Measurements from ENCODE around the gene BZW2. TPM values are rescaled to one million over a fixed set of nuclear protein-coding genes. Genes with fewer than 3 reads are reported as not detected.
"Not testable (repeated sequence)": the region's sequence is repeated elsewhere in the genome, so short reads cannot be mapped to it uniquely, and the experiment has no call there.

The BZW2 gene
- total RNA-seq, 1 donor = 61.8 TPM

DNA sequence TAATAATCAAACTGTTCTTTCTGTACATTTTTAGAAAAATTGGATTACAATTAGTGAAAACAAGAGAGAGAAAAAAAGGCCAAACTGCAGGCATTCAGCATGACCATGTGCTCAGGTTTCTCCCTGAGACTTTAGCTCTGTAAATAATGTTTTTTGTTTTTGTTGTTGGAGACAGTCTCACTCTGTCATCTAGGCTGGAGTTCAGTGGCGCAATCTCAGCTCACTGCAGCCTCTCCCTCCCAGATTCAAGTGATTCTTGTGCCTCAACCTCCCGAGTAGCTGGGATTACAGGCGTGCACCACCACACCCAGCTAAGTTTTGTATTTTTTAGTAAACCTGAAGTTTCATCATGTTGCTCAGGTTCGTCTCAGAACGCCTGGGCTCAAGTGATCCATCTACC is 23.0 kb downstream of the BZW2 start:
- TF ChIP-seq, protein P1, sequence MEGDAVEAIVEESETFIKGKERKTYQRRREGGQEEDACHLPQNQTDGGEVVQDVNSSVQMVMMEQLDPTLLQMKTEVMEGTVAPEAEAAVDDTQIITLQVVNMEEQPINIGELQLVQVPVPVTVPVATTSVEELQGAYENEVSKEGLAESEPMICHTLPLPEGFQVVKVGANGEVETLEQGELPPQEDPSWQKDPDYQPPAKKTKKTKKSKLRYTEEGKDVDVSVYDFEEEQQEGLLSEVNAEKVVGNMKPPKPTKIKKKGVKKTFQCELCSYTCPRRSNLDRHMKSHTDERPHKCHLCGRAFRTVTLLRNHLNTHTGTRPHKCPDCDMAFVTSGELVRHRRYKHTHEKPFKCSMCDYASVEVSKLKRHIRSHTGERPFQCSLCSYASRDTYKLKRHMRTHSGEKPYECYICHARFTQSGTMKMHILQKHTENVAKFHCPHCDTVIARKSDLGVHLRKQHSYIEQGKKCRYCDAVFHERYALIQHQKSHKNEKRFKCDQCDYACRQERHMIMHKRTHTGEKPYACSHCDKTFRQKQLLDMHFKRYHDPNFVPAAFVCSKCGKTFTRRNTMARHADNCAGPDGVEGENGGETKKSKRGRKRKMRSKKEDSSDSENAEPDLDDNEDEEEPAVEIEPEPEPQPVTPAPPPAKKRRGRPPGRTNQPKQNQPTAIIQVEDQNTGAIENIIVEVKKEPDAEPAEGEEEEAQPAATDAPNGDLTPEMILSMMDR (IDR thresholded peaks at IDR 0.05; ENCODE audit: insufficient read depth, low read length) = no peak
- DNase-seq (ENCODE audit: low read depth) = no peak
- no peak overlapping the region for H3K4me3 ChIP-seq (ENCODE audit: low read depth, low read length)

DNA sequence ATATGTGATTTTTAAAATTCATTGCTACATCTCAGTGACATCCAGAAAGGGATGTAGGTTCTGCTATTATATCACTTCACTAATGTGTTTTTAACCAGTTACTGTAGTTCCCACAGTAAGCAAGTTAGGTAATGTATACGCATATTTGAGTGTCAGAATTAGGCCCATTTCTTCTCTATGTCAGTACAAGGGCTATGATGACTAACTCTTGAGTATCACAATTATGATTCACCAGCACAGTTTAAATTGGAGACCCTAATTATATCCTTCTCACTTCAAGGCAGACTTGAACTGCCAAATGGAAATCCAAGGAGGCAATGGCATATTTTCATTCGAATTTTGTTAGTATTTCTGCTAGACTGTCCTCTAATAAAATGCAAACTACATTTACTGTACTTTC is 23.6 kb downstream of the BZW2 start:
- DNase-seq (ENCODE audit: low read depth) = no peak
- TF ChIP-seq, protein P1 (IDR thresholded peaks at IDR 0.05; ENCODE audit: insufficient read depth, low read length) = no peak
- H3K4me3 ChIP-seq (ENCODE audit: low read depth, low read length) = no peak overlapping the region

DNA sequence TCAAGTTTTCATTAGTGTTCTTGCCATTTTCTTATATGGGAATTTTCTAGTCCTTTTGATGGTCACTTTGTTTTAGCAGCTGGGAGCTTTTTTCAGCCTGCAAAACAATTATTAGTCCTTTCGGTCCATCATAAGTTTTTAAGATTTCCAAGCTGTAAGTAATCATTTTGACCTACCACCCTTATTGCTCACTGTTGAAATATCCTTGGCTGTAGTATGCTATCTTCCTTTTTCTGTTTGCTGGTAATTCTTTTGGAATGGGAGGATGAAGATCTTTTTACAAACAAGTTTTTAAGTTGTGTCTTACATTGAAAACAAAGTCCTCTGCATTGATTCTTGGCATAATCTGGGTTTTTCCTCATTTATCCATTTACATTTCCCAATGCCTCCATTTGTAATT is 24.0 kb downstream of the BZW2 start:
- TF ChIP-seq, protein P1 (IDR thresholded peaks at IDR 0.05; ENCODE audit: insufficient read depth, low read length) = no peak
- H3K4me3 ChIP-seq (ENCODE audit: low read depth, low read length) = no peak overlapping the region
- peak; percentile 75 for DNase-seq (ENCODE audit: low read depth)

DNA sequence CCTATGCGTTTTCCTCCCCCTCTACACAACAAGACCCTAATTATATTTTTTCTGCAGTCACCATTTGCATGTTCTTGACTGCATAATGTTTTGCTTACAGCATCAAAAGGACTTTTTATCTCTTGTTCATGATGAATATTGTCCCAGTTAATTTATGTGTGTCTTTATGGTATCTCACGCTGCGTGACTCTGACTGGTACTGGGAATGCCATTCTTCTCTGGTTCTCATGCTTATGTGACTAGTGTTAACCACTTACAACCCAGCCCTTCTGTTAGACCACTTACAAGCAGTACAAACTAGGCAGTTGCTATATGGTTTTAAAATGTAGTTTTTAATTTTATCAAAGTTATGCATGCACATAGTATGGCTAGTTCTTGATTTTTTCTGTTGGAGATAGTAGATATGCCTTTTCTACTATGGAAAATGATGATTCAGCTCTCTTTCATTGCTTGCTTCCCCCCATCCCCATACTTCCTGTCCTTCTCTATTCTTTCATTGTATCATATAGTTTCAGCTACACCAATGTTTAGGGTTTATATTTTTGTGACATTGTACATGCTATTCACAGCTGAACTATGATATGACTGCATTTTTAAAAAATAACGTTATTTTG is 24.9 kb downstream of the BZW2 start:
- no peak for DNase-seq (ENCODE audit: low read depth)
- no peak overlapping the region for H3K4me3 ChIP-seq (ENCODE audit: low read depth, low read length)
- TF ChIP-seq, protein P1 (IDR thresholded peaks at IDR 0.05; ENCODE audit: insufficient read depth, low read length) = no peak

DNA sequence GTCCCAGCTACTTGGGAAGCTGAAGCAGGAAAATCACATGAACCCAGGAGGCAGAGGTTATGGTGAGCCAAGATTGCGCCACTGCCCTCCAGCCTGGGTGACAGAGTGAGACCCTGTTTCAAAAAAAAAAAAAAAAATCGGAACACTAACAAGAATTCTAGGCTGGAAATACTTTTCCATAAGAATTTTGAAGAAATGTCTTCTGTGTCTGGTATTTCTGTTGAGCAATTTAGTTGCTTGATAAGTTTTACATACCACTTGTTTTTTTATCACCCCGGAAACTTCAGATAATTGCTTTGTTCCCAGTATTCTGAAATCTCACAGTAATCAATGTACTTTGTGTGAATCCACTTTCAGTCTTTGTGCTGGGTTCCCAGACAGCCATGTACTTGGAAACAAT is 25.8 kb downstream of the BZW2 start:
- DNase-seq (ENCODE audit: low read depth) = no peak
- TF ChIP-seq, protein P1 (IDR thresholded peaks at IDR 0.05; ENCODE audit: insufficient read depth, low read length) = no peak
- no peak overlapping the region for H3K4me3 ChIP-seq (ENCODE audit: low read depth, low read length)

DNA sequence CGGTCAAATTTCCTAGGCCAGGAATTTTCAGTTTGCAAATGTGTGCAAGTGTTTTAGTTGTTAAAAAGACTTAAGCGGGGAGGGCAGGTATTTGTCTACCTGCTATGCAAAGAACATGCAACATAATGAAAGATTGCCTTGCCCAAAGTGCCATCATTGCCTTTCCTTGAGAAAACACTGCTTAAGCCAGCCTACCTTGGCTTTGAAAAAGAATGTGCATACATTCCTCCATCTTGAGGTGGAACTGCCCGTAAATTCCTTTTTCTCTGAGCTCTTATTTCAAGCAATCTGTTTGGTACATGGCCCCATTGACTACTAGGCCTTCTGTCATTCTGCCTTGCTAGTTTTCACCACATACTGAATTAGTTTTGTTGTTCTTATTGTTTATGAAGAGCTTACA is 29.3 kb downstream of the BZW2 start:
- TF ChIP-seq, protein P1 (IDR thresholded peaks at IDR 0.05; ENCODE audit: insufficient read depth, low read length) = no peak
- no peak for DNase-seq (ENCODE audit: low read depth)
- H3K4me3 ChIP-seq (ENCODE audit: low read depth, low read length) = no peak overlapping the region

DNA sequence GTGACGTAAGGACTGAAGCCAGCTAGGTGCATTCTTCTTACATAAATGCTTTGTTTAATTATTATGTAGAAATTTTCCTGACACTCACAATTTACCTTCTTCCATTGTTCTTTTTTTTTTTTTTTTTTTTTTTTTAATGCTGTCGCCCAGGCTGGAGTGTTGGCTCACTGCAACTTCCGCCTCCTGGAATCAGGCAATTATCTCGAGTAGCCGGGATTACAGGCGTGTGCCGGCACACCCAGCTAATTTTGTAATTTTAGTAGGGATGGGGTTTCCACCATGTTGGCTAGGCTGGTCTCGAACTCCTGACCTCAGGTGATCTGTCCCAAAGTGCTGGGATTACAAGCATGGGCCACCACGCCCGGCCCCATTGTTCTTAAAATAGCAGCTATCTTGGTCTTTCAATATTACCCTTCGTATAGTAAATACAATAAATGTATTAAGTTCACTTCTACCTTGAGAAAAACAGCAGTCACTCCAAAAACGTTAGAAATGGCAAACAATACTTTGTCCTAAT is 32.1 kb downstream of the BZW2 start:
- no peak overlapping the region for H3K4me3 ChIP-seq (ENCODE audit: low read depth, low read length)
- DNase-seq (ENCODE audit: low read depth) = no peak
- TF ChIP-seq, protein P1 (IDR thresholded peaks at IDR 0.05; ENCODE audit: insufficient read depth, low read length) = no peak

DNA sequence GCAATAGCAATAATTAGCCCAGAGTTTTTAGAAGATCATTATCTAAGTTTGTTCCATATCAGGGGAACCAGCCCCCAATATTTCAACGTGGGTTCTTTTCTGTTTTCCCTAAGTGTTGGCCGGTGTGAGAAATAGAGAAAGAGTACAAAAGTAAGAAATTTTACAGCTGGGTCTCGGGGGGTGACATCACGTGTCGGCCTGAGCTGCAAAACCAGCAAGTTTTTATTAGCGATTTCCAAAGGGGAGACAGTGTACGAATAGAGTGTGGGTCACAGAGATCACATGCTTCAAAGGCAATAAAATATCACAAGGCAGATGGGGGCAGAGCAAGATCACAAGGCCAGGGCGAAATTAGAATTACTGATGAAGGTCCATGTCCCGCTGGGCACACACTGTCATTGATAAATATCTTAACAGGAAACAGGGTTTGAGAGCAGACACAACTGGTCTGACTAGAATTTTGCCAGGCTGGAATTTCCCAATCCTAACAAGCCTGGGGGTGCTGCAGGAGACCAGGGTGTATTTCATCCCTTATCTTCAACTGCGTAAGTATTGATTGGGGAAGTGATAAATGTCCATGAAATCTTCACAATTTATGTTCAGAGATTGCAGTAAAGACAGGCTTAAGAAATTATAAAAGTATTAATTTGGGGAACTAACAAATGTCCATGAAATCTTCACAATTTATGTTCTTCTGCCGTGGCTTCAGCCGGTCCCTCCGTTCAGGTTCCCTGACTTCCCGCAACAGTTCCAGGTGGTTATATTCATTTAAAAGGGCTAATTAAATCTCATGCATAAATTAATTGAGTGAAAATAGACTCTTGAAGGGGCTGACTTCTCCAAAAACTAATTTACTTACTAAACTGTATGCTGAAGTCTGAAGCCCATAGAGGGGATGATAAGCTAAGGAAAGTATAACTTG is 32.9 kb downstream of the BZW2 start:
- not testable (repeated sequence) for H3K4me3 ChIP-seq (ENCODE audit: low read depth, low read length); DNase-seq (ENCODE audit: low read depth)
